ENCODE results near the gene FRMPD4. TPM values are rescaled to one million over a fixed set of nuclear protein-coding genes. Genes with fewer than 3 reads are reported as not detected.

FRMPD4 gene
- total RNA-seq, 1 donor from 2014 or later: 0.13 TPM

DNA sequence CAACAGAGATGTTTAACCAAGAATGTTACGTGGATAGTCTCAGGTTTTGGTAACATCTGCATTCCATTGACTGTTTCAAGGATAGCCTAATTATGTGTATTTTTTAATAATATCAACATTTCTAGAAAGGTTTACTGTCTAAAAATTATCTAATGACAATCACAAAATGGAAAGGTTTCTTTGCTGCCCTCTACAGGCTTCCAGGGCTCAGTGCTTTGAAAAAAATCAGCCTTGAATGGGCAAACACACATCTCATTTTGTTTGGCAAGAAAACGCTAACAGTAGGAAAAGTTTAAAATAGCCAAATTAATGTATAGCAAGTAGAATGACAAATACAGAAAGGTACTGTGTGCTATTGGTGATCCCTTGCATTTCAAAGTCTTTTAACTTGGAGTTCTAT is 429.6 kb downstream of the FRMPD4 start:
- ATAC-seq: no peak
- no peak for DNase-seq (ENCODE audit: low spot score)
- intact Hi-C loops (cut with DNase I): loop anchor here (5.0 kb wide), 1 partner anchor 536 kb away; no protein-coding TSS in a partner anchor

DNA sequence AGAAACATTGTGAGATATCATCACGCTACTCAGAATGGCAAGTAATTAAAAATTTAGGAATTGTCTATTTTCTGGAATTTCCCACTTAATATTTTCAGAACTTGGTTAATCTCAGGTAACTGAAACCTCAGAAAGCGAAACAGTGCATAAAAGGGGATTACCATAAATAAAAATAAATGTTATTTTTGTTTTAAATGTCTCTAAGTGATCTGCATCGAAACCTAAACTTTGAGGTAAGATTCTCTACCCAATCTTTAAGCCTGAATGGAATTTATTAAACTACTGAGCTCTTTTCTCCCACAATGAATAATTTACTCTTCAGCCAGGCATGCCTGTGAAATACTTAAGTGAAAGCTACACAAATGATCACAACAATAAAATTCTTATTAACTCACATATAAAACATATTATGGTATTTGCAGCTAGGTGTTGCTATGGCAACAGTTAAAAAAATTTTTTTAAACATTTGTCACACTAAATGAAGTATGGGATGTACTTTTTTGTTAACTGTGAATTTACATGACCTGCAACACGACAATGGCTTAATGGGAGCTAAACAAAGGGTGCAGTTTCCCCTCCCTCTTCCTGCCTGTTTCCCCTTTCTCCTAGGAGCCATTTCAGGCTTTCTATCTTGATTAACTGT is 432.7 kb downstream of the FRMPD4 start:
- no peak for DNase-seq (ENCODE audit: low spot score)
- no peak for ATAC-seq
- intact Hi-C loops (cut with DNase I): no loop called here

DNA sequence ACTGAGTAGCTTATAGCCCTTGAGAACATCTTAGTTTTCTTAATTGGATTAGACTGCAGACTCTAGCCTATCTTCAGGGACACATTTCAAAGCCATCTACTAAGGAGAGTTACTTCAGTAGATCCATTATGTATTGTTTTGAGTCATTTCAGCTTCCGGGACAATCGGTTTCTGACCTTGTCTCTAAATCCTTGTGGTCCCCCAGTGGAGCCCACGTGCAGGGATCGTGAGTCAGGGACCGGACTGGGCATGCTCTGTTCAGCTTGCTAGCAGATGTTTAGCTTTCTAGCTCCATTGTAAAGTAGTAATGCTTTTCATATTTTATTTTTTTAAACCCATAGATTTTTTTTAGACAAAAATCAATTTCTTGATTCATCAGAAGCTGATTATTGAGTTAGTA is 441.0 kb downstream of the FRMPD4 start:
- intact Hi-C loops (cut with DNase I): no loop called here
- ATAC-seq (no peak), DNase-seq (ENCODE audit: low spot score) (no peak)

DNA sequence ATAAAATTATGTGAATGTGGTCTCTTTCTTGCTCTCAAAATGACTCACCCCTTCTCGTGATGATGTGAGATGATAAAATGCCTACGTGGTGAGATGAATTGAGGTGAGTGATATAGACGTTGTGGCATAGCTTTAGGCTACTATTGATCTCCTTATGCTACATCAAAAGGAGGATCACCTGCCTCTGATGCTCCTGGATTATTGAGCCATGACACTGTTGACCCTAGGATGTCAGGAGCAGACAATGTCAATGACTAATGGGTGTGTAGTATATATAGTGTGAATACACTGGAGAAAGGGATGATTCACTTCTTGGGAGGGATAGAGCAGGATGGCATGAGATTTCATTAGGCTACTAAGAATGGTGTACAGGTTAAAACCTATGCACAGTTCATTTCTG is 442.3 kb downstream of the FRMPD4 start:
- ATAC-seq: no peak
- no peak for DNase-seq (ENCODE audit: low spot score)
- intact Hi-C loops (cut with DNase I): no loop called here

DNA sequence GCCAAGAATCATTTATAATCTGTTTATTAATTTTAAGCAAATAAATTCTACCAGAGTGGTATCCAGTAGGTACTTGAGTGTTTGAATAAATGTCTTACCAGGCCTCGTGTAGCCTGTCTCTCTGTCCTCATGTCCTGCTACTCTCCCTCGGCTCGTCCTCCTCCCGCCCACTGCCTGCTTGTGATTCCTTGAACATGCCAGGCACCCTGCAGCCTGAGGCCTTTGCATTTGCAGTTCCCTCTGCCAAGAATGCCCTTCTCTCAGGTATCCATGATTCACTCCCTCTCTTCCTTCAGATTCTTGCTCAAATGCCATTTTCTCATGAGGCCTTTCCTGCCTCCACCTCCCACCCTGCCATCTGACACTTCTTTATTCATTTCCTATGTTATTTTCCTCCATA is 443.3 kb downstream of the FRMPD4 start:
- intact Hi-C loops (cut with DNase I): no loop called here
- ATAC-seq: no peak
- DNase-seq (ENCODE audit: low spot score): no peak

DNA sequence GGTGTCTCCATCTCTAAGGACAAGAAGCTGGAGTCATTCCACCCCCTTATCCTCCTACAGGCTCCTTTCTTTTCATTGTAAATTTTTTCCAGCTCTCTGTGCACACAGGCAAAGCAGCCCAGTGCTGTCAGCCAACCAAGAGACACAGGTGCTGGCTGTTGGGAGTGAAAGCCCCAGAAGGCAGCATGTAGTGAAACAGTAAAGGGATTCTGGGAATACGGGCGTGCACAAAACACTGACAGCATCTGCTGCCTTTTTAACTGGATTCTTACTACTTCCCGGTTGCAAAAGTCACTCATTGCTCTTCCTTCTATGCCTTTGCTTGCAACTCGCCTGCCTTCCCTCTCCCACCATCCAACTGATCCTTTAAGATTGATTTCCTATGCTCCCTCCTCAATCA is 444.4 kb downstream of the FRMPD4 start:
- ATAC-seq (no peak), DNase-seq (ENCODE audit: low spot score) (no peak)
- intact Hi-C loops (cut with DNase I): no loop called here

DNA sequence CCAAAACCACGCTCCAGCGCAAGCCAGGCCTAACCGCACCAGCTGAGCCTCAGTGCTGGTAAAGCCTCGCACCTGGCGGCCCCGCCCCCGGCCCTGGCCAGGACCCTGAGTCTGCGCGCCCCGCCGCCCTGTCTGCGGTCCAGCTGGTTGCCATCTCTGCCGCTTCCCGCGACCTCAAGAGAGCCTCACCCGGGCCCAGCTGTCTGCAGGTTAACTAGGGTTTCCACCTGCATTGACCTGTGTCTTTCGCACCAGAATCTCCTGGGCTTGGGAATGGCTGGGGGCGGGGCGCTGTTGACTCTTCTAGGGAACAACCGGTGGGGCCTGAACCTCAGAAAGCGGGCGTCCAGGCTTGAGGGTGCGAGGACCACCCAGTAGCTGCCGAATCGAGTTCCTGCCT is 445.3 kb downstream of the FRMPD4 start:
- ATAC-seq: no peak
- intact Hi-C loops (cut with DNase I): no loop called here
- DNase-seq (ENCODE audit: low spot score): no peak

DNA sequence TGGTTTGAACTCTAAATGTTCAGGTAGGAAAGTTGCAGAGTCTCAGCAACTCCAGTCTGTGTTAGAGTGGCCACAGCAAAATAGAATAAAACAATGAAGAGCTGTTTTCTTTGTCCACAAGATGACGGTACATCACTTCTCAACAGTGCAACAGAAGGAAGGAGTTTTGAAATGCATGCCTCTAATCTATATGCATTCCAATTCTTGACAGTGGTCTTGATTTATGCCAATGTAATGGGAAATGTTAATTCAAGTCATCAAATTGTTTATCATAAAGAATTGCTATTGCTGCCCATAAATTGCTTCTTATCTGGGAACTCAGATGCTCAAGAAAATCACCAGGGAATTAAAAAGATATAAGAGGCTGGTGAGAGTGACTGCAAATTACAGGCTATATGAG is 457.4 kb downstream of the FRMPD4 start:
- intact Hi-C loops (cut with DNase I): no loop called here
- ATAC-seq (no peak), DNase-seq (ENCODE audit: low spot score) (no peak)

DNA sequence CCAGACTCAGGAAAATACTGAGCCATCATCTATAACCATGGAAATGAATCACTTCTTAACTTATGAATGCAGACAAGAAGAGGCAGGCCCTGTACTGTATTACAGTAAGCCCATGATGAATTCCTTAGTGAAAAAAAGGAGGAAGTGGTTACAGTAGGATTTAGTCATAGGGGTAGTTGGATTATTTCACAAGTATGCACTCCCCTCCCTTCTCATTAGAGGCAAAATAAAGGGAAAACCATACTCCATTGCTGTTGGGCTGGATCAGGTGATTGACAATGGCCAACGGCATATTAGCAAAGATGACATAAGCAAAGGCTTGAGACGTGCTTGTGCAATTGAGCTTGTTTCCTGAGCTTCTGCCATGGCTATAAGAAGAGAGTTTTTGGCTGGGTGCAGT is 471.8 kb downstream of the FRMPD4 start:
- intact Hi-C loops (cut with DNase I): no loop called here
- DNase-seq (ENCODE audit: low spot score) (no peak), ATAC-seq (no peak)

DNA sequence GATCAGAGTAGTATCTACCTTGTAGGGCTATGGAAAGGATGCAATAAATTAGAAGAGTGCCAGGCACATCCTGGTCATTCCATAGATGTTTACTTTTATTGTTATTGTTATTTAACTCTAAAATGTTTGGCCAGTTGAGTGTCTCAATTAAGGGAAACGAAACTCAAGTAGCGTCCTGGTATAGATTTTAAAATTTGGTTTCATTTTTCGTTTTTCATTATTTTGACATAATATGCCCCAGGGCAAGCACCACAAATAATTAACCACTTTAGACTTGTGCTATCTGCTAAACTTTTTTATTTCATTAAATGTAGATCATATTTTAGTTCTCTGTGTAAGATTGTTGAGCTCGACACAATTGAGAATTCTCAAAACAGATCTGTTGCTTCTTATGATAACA is 473.2 kb downstream of the FRMPD4 start:
- no peak for ATAC-seq
- intact Hi-C loops (cut with DNase I): no loop called here
- no peak for DNase-seq (ENCODE audit: low spot score)

DNA sequence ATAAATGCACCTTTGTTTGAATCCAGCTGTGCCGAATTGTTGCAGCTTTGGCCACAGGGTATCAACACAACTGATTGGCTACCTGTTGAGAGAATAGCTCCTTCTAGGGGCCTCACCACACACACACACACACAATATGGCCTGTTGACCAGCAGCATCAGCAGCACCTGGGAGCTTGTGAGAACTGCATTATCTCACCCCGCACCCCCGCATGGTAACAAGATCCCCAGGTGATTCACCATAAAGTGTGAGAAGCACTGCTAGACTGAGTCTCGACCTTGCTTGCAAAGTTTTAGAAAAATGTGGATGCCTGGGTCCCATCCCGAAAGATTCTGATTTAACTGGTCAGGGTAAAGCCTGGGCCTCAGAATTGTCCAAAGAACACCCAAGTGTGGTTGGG is 476.0 kb downstream of the FRMPD4 start:
- no peak for ATAC-seq
- no peak for DNase-seq (ENCODE audit: low spot score)
- intact Hi-C loops (cut with DNase I): no loop called here

DNA sequence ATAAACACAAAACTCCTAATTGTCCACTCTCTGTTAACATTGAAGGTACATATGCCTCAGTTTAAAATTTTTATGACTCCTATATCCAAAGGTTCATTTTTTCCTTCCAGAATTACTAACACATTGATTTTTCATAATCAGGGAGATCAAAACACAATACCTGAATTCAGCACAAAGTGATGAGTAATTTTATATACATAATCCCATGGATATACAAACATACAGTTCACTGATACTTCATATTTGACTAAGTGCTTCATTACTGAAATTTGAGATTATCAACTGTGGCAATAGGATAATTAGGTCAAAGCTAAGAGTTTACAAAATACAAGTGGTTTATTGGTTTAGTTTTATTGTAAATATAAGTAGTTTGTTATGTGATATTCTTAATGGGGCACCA is 476.8 kb downstream of the FRMPD4 start:
- no peak for ATAC-seq
- DNase-seq (ENCODE audit: low spot score): no peak
- intact Hi-C loops (cut with DNase I): no loop called here

DNA sequence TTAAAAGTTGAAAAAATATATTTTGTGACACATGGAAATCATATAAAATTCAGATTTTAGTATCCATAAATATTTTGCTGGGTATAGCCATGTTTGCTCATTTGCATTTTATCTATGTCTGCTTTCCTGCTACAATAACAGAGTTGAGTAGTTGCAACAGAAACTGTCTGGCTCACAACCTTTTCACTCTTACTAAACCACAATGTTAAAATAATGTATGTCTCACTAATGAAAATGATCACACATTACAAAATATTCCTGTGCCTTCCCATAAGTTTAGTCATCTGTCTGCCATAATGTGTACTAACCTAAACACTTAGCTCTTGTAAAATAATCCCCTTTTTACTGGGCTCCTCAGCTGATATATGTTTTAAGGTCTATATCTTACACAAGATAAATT is 479.0 kb downstream of the FRMPD4 start:
- no peak for DNase-seq (ENCODE audit: low spot score)
- ATAC-seq: no peak
- intact Hi-C loops (cut with DNase I): no loop called here

DNA sequence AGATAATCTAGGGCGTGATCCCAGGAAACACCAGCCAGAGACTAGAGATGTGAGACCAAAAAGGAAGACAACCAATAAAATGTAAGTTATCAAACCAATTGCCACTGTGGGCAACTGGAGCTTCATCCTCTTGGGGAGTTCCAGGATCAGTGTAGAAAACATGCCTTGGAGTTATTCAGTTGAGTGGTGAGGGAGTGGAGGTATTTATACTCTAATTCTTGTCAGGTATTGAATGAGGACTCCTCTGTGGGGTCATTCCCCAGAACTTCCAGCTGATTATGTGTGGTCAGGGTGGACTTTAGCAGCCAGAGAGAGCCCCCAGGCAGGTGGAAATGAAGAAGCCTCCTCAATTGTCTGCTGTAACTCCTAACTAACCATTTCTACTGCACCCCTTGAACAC is 509.0 kb downstream of the FRMPD4 start:
- ATAC-seq (no peak), DNase-seq (ENCODE audit: low spot score) (no peak)
- intact Hi-C loops (cut with DNase I): no loop called here

DNA sequence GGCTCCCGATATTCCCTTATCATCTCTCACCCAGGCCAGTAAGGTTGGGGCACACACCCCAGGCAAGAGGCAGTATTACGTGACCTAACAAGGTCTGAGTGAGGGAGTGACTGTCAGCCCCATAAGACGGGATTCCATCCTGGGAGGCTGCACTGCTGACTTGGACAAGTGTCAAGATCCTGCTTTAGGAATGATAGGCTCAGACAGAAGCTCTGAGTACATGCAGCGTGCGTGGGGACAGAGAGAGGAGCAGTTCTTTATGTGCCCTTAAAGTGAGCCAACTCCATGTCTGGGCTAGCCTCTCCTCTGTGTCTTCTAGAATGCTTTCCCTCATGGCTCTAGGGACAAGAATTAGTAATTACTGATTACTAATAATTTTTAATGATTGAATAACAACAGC is 510.7 kb downstream of the FRMPD4 start:
- DNase-seq (ENCODE audit: low spot score) (no peak), ATAC-seq (no peak)
- intact Hi-C loops (cut with DNase I): no loop called here

DNA sequence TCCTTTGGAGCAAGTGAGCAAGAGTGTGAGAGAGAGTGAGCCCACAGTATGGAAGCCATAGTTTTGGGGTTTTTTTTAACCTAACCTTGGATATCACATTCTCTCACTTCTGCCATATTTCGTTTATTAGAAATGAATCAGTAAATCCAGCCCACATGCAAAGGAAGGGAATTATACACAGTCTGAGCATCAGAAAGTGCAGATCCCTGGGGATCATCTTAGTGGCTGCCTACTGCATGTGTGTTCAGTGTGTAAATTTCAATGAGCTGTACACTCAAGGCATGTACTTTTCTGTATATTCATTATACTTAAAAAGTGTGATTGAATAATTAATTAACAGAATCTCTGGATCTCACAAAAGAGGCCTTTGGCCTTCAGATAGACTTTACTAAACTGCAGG is 519.2 kb downstream of the FRMPD4 start:
- no peak for ATAC-seq
- intact Hi-C loops (cut with DNase I): no loop called here
- DNase-seq (ENCODE audit: low spot score): no peak

DNA sequence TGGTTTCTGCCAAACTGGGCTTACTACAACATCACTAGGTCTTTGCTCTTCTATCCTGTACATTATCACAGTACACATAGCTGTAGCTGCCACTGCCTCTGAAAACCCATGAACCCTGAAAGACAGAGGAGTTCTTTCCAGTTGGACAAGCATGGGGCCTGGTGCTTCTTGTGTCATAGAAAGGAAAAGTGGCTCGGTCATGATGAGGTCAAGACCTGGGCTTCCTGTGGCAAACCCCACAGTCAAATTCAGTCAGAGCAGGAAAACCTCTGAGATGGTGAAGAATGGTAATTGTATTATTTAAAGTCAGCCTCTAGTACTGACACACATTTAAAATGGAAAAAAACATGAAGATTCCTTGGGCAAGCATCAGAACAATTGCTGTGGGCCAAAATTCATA is 519.6 kb downstream of the FRMPD4 start:
- intact Hi-C loops (cut with DNase I): no loop called here
- ATAC-seq (no peak), DNase-seq (ENCODE audit: low spot score) (no peak)

DNA sequence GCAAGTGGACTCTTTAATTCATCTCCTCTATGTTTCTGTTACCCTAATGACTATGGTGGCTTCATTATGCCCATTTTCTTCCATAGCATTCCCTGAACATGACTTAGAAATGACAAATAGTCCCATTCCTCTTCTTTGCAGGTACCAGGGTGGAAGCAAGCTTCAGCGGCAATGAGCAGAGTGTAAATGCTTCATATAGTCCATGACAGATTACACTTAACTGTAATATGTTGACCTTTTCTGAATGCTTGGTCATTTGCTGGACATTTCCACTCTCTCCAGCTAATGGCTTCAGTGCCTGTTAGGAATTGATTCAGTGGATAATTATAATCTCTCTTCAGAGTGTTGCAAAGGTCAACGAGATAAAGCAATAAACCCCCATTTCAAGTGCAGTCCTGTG is 523.2 kb downstream of the FRMPD4 start:
- ATAC-seq (no peak), DNase-seq (ENCODE audit: low spot score) (no peak)
- intact Hi-C loops (cut with DNase I): no loop called here

DNA sequence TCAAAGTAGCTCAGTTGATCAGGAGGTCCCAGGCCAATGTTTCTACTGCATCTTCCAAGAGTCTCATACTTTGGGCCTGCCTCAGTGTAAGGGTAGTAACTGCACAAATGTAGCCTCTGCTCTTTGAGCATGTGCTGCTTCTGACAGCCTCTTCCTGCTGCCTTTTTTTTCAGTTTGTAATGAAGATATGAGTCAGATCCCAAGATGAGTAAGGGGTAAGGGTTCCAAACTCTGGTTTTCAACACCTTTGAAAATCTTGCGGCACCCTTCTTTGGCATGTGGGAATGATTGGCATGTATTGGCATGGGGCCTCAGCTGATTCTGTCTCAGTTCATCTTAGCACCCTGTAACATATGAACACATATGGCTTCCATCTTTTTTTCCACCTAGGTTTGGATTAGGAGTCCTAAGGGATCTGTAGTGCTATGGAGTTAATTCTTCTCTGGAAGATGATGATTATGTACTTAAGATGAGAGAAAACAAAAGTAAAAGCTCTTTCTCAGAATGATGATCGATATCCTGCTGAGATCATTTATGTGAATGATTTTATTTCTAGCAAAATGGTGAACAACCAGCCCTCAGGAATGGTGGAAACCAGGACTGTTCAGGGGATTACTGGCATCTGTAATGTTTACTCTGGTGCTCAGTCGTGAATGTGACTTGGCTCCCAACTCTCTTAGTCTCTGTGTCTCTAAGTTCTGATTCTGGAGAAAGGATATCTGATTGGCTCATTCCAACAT is 534.3 kb downstream of the FRMPD4 start:
- ATAC-seq (no peak), DNase-seq (ENCODE audit: low spot score) (no peak)
- intact Hi-C loops (cut with DNase I): no loop called here

DNA sequence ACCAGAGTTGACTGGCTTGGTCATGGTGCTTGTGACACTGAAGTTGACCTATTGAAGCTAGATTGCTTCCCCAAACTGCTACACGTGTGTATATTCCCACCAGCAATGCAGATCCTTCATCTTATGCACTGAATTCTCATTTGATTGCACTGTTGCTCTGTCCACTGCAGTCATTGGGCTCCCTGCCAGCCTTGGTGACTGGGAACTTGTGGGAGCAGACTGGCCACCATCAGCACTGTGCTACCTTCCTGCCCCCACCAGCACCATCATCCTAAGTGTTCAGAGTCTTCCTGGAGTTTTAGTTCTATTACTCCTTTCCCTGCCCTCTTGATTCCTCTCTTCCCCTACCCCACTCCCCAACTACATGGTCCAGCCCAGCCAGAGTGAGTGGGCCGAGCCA is 535.2 kb downstream of the FRMPD4 start:
- DNase-seq (ENCODE audit: low spot score) (no peak), ATAC-seq (no peak)
- intact Hi-C loops (cut with DNase I): no loop called here

DNA sequence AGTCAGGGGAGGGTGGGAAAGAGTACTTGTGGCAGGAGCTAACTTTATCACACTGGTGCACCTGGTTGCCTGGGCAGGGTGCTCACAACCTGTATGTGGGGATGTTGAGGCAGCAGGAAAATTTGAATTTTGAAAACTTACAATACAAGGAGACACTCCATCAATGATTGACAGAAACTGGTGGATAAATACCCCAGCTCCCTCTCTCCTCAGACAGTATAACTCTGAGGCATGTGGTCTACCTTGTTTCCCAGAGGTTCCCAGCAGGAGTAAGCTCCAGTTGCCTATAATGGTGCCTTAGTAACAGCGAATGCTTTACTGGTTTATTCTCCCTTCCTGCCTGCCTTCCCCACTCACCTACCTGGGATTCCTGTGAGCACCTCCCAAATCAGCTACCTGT is 541.2 kb downstream of the FRMPD4 start:
- intact Hi-C loops (cut with DNase I): no loop called here
- no peak for ATAC-seq
- DNase-seq (ENCODE audit: low spot score): no peak

Measured in sciatic nerve (tissue), 2 donors.